ENCODE results near the gene CHST7. TPM values are rescaled to one million over a fixed set of nuclear protein-coding genes. Genes with fewer than 3 reads are reported as not detected.
"Not testable (repeated sequence)": the region's sequence is repeated elsewhere in the genome, so short reads cannot be mapped to it uniquely, and the experiment has no call there.

The CHST7 gene
- total RNA-seq: 1 to 10 TPM; 2.5 to 3.1 TPM
- long read RNA-seq, transcript CHST7-201 (2 exons, 2,289 nt): major isoform, 15 of 16 reads
- long read RNA-seq, partial matches to known transcripts: 0 of 16 reads
- long read RNA-seq, other reads (novel, unspliced or antisense): 1 of 16 reads

GRCh38 chrX:46573331-46573891 lies at the start of gene CHST7:
Gene CHST7, plus strand, starts transcription at chrX:46573765. Its CDS starts 167 bp downstream, at chrX:46573932.
- intact Hi-C loops (cut with DNase I, micrococcal nuclease): no loop called here
- ATAC-seq: peak; percentile 86
- DNase-seq: peak; percentile 57 to 64

GRCh38 chrX:46528640-46529039 lies 44.9 kb upstream of the CHST7 start:
- ATAC-seq: peak; percentile 31
- DNase-seq; intact Hi-C loops (cut with DNase I, micrococcal nuclease): not testable (repeated sequence)

- ATAC-seq; DNase-seq; intact Hi-C loops (cut with DNase I, micrococcal nuclease): not testable (repeated sequence)
Measured at GRCh38 chrX:46529740-46530403, 43.7 kb upstream of the CHST7 start.

- ATAC-seq: not testable (repeated sequence)
Measured at GRCh38 chrX:46530404-46530908, 43.1 kb upstream of the CHST7 start.

GRCh38 chrX:46531442-46531841 lies 42.1 kb upstream of the CHST7 start:
- ATAC-seq (no peak), DNase-seq (no peak)
- intact Hi-C loops (cut with DNase I, micrococcal nuclease): no loop called here

More at GRCh38 chrX:46530404-46530908, 43.1 kb upstream of the CHST7 start:
- intact Hi-C loops (cut with DNase I, micrococcal nuclease); DNase-seq: not testable (repeated sequence)

GRCh38 chrX:46543441-46543840 lies 30.1 kb upstream of the CHST7 start:
- DNase-seq: no peak
- no peak for ATAC-seq
- intact Hi-C loops (cut with DNase I, micrococcal nuclease): no loop called here

GRCh38 chrX:46544527-46544926 lies 29.0 kb upstream of the CHST7 start:
- ATAC-seq; intact Hi-C loops (cut with DNase I, micrococcal nuclease); DNase-seq: not testable (repeated sequence)

GRCh38 chrX:46545111-46546005 lies 28.2 kb upstream of the CHST7 start, which contains the start of gene ZNF674:
Gene ZNF674, minus strand, starts transcription at chrX:46545421. Its CDS starts 3,334 bp downstream, at chrX:46542087.
- ATAC-seq (peak; percentile 95), DNase-seq (peak; percentile 92 to 95)
- intact Hi-C loops (cut with DNase I, micrococcal nuclease): no loop called here

GRCh38 chrX:46547857-46548256 lies 25.7 kb upstream of the CHST7 start:
- no peak for DNase-seq
- intact Hi-C loops (cut with DNase I, micrococcal nuclease): no loop called here
- ATAC-seq: no peak

GRCh38 chrX:46549914-46550313 lies 23.7 kb upstream of the CHST7 start:
- intact Hi-C loops (cut with DNase I, micrococcal nuclease): no loop called here
- ATAC-seq: no peak
- DNase-seq: no peak

- no peak for ATAC-seq
- DNase-seq: no peak
- intact Hi-C loops (cut with DNase I, micrococcal nuclease): no loop called here
Measured at GRCh38 chrX:46551494-46552128, 22.0 kb upstream of the CHST7 start.

- DNase-seq (no peak), ATAC-seq (no peak)
- intact Hi-C loops (cut with DNase I, micrococcal nuclease): no loop called here
Measured at GRCh38 chrX:46553935-46554334, 19.6 kb upstream of the CHST7 start.

GRCh38 chrX:46554942-46555341 lies 18.6 kb upstream of the CHST7 start:
- intact Hi-C loops (cut with DNase I, micrococcal nuclease): no loop called here
- ATAC-seq (no peak), DNase-seq (no peak)

- ATAC-seq (no peak), DNase-seq (no peak)
- intact Hi-C loops (cut with DNase I, micrococcal nuclease): no loop called here
Measured at GRCh38 chrX:46559062-46559461, 14.5 kb upstream of the CHST7 start.

GRCh38 chrX:46561824-46562657 lies 11.5 kb upstream of the CHST7 start:
- intact Hi-C loops (cut with DNase I, micrococcal nuclease): no loop called here
- DNase-seq (no peak), ATAC-seq (peak; percentile 36)

GRCh38 chrX:46567388-46567787 lies 6.2 kb upstream of the CHST7 start:
- intact Hi-C loops (cut with DNase I, micrococcal nuclease): no loop called here
- ATAC-seq (peak; percentile 70), DNase-seq (no peak)

- intact Hi-C loops (cut with DNase I, micrococcal nuclease): no loop called here
- ATAC-seq: no peak
- no peak for DNase-seq
Measured at GRCh38 chrX:46569621-46570020, 3.9 kb upstream of the CHST7 start.
